Vagina (tissue), 2 donors: ENCODE measurements around the gene CHST10. TPM values are rescaled to one million over a fixed set of nuclear protein-coding genes. Genes with fewer than 3 reads are reported as not detected.
A peak's percentile ranks its signal among the peaks of the same experiment; 100 is the strongest.

Experiments
- DNase-seq, 2 donors: peaks; one replicate each; pipeline ENCODE4 v3.0.0-alpha.2; 2017; ENCODE audit errors: extremely low spot score in 2 of 2
- H3K27ac ChIP-seq: fragments of 200-600 bp; sonication (generic); one replicate; pipeline ENCODE4 v1.5.1; 2019
- H3K27me3 ChIP-seq: fragments of 200-600 bp; sonication (generic); one replicate; pipeline ENCODE4 v1.5.1; 2019
- H3K36me3 ChIP-seq, 2 donors: fragments of 200-600 bp; sonication (generic); one replicate each; pipeline ENCODE4 v1.5.1; 2017 to 2019
- H3K4me1 ChIP-seq: fragments of 200-600 bp; sonication (generic); one replicate; pipeline ENCODE4 v1.5.1; 2019
- H3K4me3 ChIP-seq, 2 donors: fragments of 200-600 bp; sonication (generic); 1 replicate in 1 of 2; 2 replicates in 1 of 2; pipeline ENCODE4 v1.5.1; 2016 to 2019
- H3K9me3 ChIP-seq: fragments of 200-600 bp; sonication (generic); one replicate; pipeline ENCODE4 v1.5.1; 2019
- POLR2A ChIP-seq, 2 donors: fragments of 450-650 bp; IDR thresholded peaks; one replicate each; pipeline ENCODE4 v1.6.1; 2017; ENCODE audit warnings: antibody characterized with exemption in 2 of 2, mild to moderate bottlenecking in 2 of 2, moderate library complexity in 2 of 2
- POLR2AphosphoS5 ChIP-seq, 2 donors: sonication (generic); formaldehyde crosslinking; IDR thresholded peaks; one replicate each; pipeline ENCODE4 v1.9.0; 2017; ENCODE audit warnings: antibody characterized with exemption in 2 of 2, mild to moderate bottlenecking in 2 of 2, low read depth in 1 of 2; ENCODE audit not compliant: insufficient read depth in 1 of 2
- intact Hi-C: fragments of 100-400 bp; cut with DNase I; formaldehyde crosslinking; loops from one replicate; pipeline ENCODE4 v1.15.1; 2023
- total RNA-seq: library from RNA; depleted of rRNA; stranded (reverse); fragments of >200 nt; gene quantifications from one replicate; pipeline ENCODE4 v1.2.3, GENCODE V29; 2016
- TF ChIP-seq, protein P1 (sequence below), 3 experiments: fragments of 450-650 bp in 2 of 3; fragments of 200-600 bp in 1 of 3; sonication (generic) in 1 of 3; IDR thresholded peaks; one replicate each; pipeline ENCODE4 v1.5.1; 2017 to 2019; ENCODE audit warnings: antibody characterized with exemption in 3 of 3, mild to moderate bottlenecking in 2 of 3, moderate library complexity in 2 of 3

The CHST10 gene
- total RNA-seq, 1 donor from 2014 or later, result 5.6 TPM

- H3K4me1 ChIP-seq, result peaks cover 5% of the 10 kb centered on the region
- intact Hi-C loops, result no loop called here
- H3K36me3 ChIP-seq, result peaks cover 0 to 7% of the 10 kb centered on the region in 2 donors
- no peak overlapping the region for H3K4me3 ChIP-seq
- TF ChIP-seq, protein P1, sequence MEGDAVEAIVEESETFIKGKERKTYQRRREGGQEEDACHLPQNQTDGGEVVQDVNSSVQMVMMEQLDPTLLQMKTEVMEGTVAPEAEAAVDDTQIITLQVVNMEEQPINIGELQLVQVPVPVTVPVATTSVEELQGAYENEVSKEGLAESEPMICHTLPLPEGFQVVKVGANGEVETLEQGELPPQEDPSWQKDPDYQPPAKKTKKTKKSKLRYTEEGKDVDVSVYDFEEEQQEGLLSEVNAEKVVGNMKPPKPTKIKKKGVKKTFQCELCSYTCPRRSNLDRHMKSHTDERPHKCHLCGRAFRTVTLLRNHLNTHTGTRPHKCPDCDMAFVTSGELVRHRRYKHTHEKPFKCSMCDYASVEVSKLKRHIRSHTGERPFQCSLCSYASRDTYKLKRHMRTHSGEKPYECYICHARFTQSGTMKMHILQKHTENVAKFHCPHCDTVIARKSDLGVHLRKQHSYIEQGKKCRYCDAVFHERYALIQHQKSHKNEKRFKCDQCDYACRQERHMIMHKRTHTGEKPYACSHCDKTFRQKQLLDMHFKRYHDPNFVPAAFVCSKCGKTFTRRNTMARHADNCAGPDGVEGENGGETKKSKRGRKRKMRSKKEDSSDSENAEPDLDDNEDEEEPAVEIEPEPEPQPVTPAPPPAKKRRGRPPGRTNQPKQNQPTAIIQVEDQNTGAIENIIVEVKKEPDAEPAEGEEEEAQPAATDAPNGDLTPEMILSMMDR (IDR thresholded peaks at IDR 0.05), result no peak
- no peak for TF ChIP-seq POLR2A (IDR thresholded peaks at IDR 0.05)
- no peak for TF ChIP-seq POLR2AphosphoS5 (IDR thresholded peaks at IDR 0.05; ENCODE audit: insufficient read depth in 1 of 2, low read depth in 1 of 2)
- no peaks in the 10 kb centered on the region for H3K9me3 ChIP-seq
- no peak overlapping the region for H3K27ac ChIP-seq
- no peaks in the 10 kb centered on the region for H3K27me3 ChIP-seq
- DNase-seq, result peak in 1 of 2 donors; percentile 82
Measured at GRCh38 chr2:100409975-100410647, 7.4 kb downstream of the CHST10 start.

DNA sequence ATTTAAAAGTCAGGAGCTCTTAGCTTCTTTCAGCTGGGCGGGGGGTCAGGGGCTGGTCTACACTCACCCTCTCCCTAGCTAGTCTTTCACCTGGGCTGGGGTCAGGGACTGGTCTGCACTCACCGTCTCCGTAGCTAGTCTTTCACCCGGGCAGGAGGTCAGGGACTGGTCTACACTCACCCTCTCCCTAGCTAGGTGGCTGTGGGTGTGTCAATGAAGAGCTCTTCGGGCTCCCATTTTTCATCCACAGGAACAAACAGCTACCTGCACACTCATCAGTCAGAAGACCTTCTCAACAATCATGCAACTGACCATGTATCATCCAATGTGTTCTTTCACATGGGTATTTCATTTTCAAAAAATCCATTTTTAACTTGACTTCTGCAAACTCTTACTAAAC, 8.0 kb downstream of the CHST10 start:
- DNase-seq, result peak in 1 of 2 donors; percentile 52
- peaks cover 0 to 10% of the 10 kb centered on the region in 2 donors for H3K36me3 ChIP-seq
- TF ChIP-seq POLR2A (IDR thresholded peaks at IDR 0.05) (no peak), POLR2AphosphoS5 (IDR thresholded peaks at IDR 0.05; ENCODE audit: insufficient read depth in 1 of 2, low read depth in 1 of 2) (no peak)
- TF ChIP-seq, protein P1 (IDR thresholded peaks at IDR 0.05), result no peak
- no peaks in the 10 kb centered on the region for H3K27me3 ChIP-seq
- H3K4me3 ChIP-seq, result no peak overlapping the region
- intact Hi-C loops, result no loop called here
- H3K4me1 ChIP-seq, result no peaks in the 10 kb centered on the region
- no peak overlapping the region for H3K27ac ChIP-seq
- no peaks in the 10 kb centered on the region for H3K9me3 ChIP-seq

GRCh38 chr2:100408941-100409340, 8.5 kb downstream of the CHST10 start:
- Histone ChIP-seq H3K4me1 (no peaks in the 10 kb centered on the region), H3K9me3 (no peaks in the 10 kb centered on the region), H3K27ac (no peak overlapping the region), H3K4me3 (no peak overlapping the region), H3K36me3 (peaks cover 0 to 5% of the 10 kb centered on the region in 2 donors), H3K27me3 (no peaks in the 10 kb centered on the region)
- peak in 1 of 2 donors; percentile 67 for DNase-seq
- TF ChIP-seq POLR2AphosphoS5 (IDR thresholded peaks at IDR 0.05; ENCODE audit: insufficient read depth in 1 of 2, low read depth in 1 of 2) (no peak), POLR2A (IDR thresholded peaks at IDR 0.05) (no peak)
- TF ChIP-seq, protein P1 (IDR thresholded peaks at IDR 0.05), result no peak
- intact Hi-C loops, result no loop called here

DNA sequence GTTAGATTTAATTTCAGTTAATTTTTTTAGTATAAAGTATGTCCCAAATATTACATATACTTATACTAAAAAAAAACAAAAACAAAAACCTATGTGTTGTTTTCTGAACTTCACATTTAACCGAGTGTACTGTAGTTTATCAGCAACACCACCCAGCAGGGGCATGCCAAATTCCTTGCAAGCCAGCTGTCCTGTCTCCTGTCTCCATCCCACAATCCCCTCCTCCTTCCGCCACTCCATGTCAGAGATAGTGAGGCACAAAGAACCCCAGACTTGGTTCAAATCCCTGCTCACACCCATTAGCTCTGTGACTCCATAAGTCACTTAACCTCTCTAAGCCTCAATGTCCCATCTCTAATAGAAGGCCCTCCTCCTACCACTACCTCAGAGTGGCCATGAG, 9.4 kb downstream of the CHST10 start:
- no peak for TF ChIP-seq POLR2A (IDR thresholded peaks at IDR 0.05)
- TF ChIP-seq POLR2AphosphoS5 (IDR thresholded peaks at IDR 0.05; ENCODE audit: insufficient read depth in 1 of 2, low read depth in 1 of 2), result no peak
- TF ChIP-seq, protein P1 (IDR thresholded peaks at IDR 0.05), result no peak
- Histone ChIP-seq H3K27me3 (no peaks in the 10 kb centered on the region), H3K4me3 (no peak overlapping the region), H3K36me3 (peaks cover 0 to 5% of the 10 kb centered on the region in 2 donors), H3K4me1 (no peaks in the 10 kb centered on the region), H3K27ac (no peak overlapping the region), H3K9me3 (no peaks in the 10 kb centered on the region)
- intact Hi-C loops, result no loop called here
- peak in 1 of 2 donors; percentile 40 for DNase-seq

DNA sequence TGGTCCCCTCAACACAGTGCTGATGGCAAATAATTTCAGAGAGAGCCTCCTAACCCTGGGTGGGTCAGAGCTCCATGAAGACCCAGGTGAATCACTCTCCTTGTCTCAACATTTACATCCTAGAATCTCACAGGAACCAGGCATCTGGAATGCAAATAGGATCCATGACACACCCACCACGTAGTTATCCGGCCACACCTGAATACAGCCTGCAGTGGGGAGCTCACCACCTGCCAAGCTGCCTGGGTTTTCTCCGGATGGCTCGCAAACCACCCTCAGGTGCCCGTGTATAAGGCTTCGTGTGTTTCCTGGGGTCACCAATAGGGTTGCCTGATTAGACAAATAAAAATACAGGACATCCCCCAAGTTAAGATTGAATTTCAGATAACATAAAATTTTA, 9.9 kb downstream of the CHST10 start:
- H3K9me3 ChIP-seq, result no peaks in the 10 kb centered on the region
- no peaks in the 10 kb centered on the region for H3K27me3 ChIP-seq
- intact Hi-C loops, result no loop called here
- peaks cover 0 to 5% of the 10 kb centered on the region in 2 donors for H3K36me3 ChIP-seq
- no peaks in the 10 kb centered on the region for H3K4me1 ChIP-seq
- TF ChIP-seq POLR2AphosphoS5 (IDR thresholded peaks at IDR 0.05; ENCODE audit: insufficient read depth in 1 of 2, low read depth in 1 of 2), result no peak
- TF ChIP-seq POLR2A (IDR thresholded peaks at IDR 0.05), result no peak
- TF ChIP-seq, protein P1 (IDR thresholded peaks at IDR 0.05), result no peak
- peak in 1 of 2 donors; percentile 81 for DNase-seq
- no peak overlapping the region for H3K4me3 ChIP-seq
- no peak overlapping the region for H3K27ac ChIP-seq
